ENCODE data around the gene CRYBB3.
A peak's percentile ranks its signal among the peaks of the same experiment; 100 is the strongest.
"Not testable (repeated sequence)": the region's sequence is repeated elsewhere in the genome, so short reads cannot be mapped to it uniquely, and the experiment has no call there.

The CRYBB3 gene

DNA sequence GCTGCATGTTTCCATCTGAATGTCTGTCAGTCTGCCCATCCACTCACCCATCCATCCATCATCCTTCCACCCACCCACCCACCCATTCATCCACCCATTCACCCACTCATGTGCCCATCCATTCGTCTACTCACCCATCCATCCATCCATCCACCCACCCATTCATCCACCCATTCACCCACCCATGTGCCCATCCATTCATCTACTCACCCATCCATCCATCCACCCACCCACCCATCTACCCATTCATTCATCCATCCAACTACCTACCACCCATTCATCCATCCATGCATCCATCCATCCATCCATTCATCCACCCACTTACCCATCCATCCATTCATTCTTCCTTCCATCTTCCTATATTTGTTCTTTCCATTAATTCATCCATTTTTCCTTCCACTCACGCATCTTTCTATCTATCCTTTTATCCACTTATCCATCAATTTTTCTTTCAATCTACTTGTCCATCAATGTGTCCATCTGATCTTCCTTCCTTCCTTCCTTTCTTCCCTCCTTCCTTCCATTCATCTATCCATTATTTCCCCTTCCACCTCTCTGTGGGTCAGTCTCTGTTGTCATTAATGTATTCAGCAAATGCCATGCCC, 8.0 kb downstream of the CRYBB3 start:
- DNase-seq = no peak

DNA sequence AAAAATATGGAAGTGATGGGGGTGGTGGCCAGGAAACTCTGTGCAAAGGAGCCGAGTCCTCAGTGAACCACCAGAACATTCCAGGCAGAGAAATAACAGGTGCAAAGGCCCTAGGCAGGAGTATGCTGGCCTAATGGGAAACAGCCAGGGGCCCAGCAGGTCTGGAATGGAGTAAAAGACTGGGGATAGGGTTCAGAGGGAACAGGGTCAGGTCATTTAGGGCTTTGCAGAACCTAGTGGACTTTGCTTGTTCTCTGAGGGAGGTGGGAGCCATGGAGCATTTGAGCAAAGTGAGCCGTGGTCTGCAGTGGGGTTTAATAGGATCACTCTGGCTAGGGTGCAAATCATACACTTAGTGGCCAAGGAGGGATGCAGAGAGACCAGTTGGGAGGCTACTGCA, 8.7 kb downstream of the CRYBB3 start:
- DNase-seq = no peak

DNA sequence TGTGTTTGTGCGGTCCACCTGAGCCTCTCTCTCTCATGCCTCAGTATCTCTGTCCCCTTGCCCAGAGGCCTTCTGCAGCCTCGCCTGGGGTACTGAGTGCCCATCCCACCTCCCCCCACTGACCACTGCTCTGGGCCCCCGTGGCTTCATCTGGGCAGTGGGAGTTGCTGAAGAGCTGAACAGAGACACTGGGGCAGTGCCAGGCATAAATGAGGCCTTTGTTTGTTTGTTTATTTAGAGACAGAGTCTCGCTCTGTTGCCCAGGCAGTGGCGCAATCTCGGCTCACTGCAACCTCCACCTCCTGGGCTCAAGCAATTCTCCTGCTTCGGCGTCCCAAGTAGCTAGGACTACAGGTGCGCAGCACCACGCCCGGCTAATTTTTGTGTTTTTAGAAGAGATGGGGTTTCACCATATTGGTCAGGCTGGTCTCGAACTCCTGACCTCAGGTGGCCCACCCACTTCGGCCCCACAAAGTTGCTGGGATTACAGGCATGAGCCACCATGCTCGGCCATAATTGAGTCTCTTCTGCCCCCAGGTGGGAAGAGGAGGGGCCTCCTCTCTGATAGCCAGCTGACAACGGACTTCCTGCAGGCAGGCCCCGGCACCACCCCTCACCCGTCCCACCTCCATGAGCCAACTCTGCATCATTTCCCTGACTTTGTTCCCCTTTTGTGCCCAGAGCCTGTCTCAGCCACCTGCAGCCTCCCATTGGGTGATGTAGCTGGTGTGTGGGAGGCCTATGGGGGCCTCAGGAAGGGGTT, 9.3 kb downstream of the CRYBB3 start:
- DNase-seq = no peak

DNA sequence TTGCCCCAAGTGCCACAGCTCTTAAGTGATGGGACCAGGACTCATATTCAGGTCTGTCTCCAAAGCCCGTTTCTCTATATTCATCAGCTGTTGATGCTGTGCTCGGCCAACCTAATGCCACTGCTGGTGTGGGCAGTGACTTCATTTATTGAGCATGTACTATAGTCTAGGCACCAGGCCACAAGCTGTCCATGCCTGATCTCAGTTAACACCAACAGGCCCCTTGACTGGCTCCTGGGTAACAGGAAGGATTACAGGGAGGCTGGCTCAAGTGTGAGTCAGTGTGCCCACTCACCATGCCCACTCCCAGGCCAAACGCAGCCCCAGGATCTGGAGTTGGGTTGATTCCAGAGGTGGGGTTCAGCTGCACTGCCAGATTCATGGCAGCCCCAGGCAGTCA, 11.1 kb downstream of the CRYBB3 start:
- no peak for DNase-seq

DNA sequence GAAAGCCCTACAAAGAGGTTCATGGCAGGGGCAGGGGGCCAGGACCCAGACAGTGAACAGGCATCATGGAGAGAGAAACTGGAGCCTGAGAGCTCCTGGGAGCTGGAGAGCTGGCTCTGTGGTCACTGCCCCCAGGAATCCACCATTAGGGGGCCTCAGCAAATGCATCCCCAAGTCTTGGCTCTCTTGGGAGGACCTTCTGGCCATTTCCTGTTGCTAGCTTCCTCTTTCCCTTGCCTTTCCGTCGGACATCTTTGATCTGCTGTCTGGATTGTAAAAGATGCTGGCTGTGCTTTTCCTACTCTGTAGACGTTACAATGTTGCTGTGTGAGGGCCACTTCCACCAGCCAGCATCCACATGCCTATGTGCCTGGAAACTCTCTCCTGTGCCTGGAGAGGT, 12.7 kb downstream of the CRYBB3 start:
- no peak for DNase-seq

DNA sequence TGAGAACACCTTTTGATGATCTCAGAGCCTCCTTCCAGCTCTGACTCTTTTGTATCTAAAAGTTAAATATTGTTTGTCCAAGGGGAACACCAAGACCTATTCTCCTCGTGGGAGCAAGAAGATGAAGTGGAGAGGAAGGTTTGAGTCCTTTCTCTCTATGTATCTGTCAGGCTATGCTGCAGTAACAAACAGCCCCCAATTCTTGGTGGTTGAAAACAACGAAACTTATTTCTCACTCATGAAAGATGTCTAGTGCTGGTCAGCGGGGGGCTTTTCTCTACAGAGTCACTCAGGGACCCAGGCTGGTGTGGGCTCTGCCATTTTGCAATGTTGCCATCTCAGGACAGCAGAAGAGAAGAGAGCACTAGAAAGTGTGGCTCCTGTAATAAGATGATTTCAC, 13.6 kb downstream of the CRYBB3 start:
- DNase-seq = no peak

DNA sequence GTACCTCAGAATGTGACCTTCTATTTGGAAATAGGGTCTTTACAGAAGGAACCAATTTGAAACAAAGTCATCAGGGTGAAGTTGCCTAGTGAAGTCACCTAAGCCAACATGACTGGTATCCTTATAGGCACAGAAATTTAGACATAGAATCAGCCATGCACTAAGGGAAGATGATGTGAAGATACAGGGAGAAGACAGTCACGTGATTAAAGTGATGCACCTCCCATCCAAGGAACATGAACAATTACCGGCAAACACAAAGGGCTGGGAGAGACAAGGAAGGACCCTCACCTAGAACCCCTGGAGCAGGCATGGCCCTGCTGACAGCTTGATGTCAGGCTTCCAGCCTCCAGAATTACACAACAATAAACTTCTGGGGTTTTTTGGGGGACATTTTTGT, 16.6 kb downstream of the CRYBB3 start:
- no peak for DNase-seq

DNA sequence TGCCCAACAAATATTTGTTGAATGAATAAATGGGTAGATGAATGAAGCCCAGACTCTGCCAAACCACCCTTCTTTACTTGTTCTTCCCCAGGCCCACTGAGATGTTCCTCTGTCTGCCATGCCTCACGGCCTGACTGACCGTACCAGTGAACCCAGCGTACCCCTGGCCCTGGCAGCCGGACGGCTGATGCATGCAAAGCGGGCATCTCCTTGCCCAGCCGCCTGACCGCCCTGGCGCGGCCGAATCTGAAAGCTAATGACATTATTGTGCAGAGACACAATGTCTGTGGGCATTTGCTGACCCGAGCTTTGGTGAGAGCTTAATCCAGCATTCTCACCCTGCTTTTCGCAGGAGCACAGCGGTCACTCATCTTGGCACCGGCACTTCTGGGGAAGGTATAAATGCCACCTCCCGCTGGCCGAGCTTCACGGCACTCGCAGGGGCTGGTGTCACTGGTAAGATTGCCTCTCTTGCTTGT, 19.6 kb downstream of the CRYBB3 start, which contains the start of gene CRYBB2:
Gene CRYBB2, plus strand, starts transcription at position 429 of the 479 bp plus-strand sequence. CDS start 1,791 bp downstream, outside the sequence.
- no peak for DNase-seq

DNA sequence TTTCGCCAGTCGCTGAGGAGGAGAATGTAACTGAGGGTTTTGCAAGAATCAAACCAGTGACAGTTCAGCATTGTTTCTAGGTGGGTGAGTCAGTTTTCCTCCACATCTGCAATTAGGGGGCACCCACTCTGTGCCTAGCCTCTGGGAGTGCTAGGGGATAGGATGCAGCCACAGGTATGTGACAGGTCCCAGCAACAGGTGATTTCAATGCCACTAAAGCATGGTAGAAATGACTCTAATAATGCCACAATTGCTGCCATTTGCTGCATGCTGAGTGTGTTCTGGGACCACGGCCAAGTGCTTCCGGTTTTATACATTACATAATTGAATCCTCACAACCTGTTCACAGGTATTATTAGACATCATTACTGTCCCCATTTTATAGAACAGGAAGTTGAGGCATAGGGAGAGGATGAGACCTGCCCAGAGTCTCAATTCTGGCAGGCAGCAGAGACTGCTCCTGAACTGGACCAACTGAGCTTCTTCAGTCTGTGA, 20.3 kb downstream of the CRYBB3 start:
- no peak for DNase-seq

DNA sequence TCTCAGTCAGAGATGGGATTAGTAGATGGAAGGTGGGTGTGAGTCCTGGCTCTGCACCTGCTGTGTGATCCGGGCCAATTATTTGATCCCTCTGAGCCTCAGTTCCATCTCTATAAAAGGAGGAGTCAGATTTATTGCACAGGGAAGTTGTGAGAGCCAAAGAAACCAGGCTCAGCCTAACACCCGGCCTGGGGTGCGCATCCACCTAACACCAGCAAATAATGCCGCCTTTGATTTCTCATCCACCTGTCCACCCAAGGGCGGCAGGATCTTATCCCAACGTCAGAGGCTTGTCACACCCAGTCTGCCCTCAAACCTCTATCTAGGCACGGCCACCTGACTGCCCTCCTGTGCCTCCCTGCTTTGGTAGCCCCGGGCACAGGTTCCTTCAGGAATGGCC, 22.1 kb downstream of the CRYBB3 start:
- no peak for DNase-seq

DNA sequence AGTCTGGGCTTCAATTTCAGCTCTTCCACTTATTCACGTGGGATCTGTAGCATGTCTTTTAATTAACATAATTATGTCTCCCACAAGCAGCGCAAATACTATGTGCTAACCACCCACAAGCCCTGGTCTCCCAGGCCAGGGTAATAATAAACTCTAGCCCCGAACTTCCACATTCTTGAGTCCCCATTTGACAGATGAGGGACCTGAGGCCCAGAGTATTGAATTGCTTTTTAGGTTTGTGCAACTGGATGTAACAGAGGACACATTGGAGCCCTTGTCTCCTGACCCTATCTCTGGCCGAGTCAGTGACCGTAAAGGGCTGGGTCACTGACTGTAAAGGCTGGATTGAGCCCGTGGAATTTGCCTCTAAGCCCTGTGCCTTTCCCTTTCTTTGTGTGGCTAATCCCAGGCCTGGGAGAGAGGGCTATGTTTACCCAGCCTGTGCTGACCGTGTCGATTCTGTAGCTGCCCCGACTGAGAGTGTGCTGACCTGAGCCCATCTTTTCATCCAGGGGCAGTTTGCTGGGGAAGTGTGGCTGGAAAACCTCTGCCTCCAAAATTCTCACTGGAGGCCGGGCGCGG, 23.7 kb downstream of the CRYBB3 start:
- no peak for DNase-seq

DNA sequence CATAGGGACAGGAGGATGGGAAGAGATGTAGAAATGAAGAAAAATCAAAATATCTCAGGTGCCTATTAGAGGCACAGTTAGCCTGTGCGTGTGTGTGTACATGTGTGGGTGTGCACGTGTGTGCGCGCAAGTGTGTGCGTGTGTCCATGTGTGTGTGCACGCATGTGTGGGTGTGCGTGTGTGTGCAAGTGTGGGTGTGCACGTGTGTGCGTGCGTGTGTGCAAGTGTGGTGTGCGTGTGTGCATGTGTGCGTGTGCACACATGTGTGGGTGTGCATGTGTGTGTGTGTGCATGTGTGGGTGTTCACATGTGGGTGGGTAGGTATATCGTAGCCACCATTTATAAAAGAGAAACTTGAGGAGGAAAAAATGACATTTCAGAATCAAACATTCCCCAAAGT, 29.2 kb downstream of the CRYBB3 start:
- DNase-seq = no peak

DNA sequence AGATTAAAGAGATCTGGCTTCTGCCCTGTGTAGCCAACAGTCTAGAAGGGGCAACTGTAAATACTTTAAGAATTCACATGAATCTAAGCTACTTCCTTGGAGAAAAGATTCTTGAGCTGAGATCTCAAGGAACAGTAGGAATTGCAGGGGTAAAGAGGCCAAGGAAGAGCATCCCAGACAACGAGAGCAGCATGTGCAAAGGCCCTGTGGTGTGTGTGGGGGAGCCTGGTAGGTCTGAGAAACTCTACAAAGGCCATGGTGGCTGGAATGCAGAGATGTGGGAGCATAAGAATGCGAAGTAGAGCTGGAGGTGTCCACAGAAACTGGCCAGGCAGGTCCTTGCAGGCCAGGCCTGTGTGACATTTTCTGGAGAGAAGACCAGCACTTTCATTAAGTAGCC, 31.1 kb downstream of the CRYBB3 start:
- DNase-seq = not testable (repeated sequence)

DNA sequence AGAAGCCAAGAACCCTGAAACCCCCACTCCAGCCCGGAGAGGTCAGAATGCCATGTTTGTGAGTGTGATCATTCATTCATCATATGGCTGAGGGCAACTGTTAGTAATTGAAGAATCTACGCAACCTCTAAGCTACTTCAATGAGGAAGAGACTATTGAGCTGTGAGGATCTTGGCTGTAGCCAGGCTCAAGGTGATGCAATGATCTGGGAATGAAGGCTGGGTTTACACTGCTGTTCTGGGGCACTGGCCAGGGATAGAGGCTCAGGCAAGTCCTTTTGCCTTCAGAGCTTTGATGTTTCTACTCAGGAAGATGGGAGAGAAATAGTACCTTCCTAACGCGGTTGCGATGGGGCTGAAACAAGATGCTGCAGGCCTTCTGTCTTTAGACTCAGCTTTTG, 32.6 kb downstream of the CRYBB3 start:
- no peak for DNase-seq

DNA sequence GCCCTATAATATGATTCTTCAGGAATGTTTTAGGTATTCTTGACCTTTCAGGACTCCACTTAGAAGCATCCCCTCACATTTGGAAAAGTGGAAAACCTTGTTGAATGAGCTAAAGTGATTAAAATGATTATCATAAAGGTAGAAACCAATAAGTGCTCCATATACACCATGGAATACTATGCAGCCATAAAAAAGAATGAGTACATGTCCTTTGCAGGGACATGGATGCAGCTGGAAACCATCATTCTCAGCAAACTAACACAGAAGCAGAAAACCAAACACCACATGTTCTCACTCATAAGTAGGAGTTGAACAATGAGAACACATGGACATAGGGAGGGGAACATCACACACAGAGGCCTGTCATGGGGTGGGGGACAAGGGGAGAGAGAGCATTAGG, 34.0 kb downstream of the CRYBB3 start:
- DNase-seq = not testable (repeated sequence)

DNA sequence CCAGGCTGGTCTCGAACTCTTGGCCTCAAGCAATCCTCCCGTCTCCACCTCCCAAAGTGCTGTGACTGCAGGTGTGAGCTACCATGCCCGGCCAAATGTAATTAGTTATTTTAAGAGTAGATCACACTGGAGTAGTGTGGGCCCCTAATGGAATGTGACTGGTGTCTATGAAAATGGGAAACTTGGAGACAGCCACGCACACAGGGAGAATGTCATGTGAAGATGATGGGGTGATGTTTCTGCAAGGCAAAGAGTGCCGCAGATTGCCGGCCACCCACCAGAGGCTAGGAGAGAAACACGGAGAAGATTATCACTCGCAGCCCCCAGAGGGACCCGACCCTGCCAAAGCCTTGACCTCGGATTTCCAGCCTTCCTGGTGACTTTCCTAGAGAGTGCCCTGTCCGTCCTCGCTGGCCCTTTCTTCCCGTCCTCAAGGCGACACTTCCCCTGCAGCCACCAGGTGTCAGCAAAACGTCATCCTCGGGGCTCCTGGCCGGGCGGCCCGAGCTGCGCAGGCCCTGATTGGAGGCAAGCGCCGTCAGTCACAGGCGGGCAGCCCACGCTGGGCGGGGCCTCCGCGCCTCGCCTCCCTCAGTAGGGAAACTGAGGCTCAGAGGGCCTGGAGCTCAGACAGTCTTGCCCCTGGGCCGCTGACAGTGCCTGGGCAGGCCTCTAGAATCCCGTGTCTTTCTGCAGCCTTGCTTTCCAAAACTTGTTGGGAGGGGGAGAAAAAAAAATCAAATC, 36.1 kb downstream of the CRYBB3 start:
- DNase-seq = peak; percentile 26 to 31

DNA sequence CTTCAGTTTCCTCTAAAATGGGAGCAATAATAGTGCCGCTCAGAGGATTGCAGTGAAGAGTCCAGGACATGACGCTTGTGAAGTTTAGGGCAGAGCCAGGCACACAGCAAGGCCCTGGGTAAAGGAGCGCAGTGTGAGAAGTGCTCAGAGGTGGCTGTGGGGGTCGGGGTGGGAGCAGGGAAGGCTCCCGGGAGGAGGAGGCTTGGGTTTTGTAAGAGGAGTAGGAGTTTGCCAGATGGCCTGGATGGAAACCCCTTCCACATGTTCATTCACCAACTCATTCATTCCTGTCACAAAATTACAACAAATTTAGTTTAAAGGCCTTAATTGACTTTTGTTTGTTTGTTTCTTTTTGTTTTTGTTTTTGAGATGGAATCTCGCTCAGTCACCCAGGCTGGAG, 36.8 kb downstream of the CRYBB3 start:
- DNase-seq = no peak

DNA sequence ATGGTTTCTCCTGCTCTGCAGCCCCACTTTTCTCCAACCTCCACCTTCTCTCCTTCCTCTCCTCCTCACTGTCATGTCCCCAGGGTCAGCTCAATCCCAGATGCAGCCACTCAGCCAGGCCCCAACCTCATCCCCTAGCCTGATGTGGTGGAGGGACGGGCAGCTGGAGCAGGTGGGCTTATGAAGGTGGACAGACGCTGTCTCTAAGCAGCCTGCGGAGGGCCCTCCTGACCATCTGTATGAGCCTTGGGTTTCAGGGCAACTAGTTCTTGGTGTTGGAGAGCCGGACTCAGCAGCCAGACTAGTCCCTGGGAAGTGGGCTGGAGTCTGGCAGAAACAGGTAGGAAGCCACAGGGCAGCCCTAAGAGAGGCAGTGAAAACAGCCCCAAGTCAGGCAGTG, 37.8 kb downstream of the CRYBB3 start:
- DNase-seq = no peak

DNA sequence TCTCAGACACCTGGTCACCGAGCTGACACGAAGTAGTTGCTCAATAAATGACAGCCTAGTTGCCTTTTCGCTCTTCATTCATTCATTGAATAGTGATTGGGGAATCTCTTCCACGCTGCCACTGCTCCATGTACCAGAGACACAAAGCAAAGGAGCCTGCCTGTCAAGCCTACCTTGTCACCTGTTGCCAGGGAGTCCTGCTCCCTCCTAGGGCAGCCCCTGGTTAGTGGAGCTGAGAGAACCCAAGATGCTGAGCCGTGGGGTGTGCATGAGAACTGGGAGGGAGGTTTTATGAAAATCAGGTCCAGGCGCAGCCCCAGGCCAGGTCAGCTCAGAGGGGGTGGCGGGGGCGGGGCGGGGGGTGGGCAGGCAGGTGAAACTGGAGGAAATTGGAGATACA, 38.4 kb downstream of the CRYBB3 start:
- not testable (repeated sequence) for DNase-seq

DNA sequence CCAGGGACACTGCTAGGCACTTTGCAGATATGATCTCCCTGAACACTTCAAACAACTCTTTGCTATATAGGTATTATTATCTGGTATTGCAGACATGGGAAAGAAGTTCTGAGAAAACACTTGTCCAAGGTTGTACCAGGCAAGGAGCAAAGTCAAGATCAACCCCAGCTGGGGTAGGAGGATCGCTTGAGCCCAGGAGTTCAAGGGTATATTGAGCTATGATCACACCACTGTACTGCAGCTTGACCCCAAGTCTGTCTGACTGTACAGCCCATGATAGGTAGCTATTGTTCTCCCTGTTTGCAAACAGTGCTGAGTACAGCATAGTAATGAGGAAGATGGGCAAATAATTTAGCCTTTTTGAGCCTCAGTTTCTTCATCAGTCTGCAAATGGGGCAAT, 55.5 kb downstream of the CRYBB3 start:
- DNase-seq = not testable (repeated sequence)

Measured in activated CD4-positive, alpha-beta T cell treated with anti-CD3 and anti-CD28 coated beads for 4 hours (primary cell).